A673 (cell line): ENCODE data around the gene PIGQ.

Experiments
- EZH2 ChIP-seq: fragments of 200-600 bp; sonication (generic); IDR thresholded peaks from 2 replicates; pipeline ENCODE4 v1.6.1; 2017; ENCODE audit warnings: borderline replicate concordance, low read depth, mild to moderate bottlenecking, mixed read lengths, antibody characterized with exemption, low read length; ENCODE audit not compliant: poor library complexity, severe bottlenecking
- TF ChIP-seq, protein P1 (sequence below): fragments of 300-800, 200-600 bp; sonication (generic); conservative IDR thresholded peaks from 2 replicates; pipeline ENCODE4 v1.5.1; 2017; ENCODE audit warnings: low read depth, mild to moderate bottlenecking, antibody characterized with exemption, low read length, moderate library complexity, mixed read lengths

- TF ChIP-seq, protein P1, sequence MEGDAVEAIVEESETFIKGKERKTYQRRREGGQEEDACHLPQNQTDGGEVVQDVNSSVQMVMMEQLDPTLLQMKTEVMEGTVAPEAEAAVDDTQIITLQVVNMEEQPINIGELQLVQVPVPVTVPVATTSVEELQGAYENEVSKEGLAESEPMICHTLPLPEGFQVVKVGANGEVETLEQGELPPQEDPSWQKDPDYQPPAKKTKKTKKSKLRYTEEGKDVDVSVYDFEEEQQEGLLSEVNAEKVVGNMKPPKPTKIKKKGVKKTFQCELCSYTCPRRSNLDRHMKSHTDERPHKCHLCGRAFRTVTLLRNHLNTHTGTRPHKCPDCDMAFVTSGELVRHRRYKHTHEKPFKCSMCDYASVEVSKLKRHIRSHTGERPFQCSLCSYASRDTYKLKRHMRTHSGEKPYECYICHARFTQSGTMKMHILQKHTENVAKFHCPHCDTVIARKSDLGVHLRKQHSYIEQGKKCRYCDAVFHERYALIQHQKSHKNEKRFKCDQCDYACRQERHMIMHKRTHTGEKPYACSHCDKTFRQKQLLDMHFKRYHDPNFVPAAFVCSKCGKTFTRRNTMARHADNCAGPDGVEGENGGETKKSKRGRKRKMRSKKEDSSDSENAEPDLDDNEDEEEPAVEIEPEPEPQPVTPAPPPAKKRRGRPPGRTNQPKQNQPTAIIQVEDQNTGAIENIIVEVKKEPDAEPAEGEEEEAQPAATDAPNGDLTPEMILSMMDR = no peak
- TF ChIP-seq EZH2 = no peak
Measured at GRCh38 chr16:576823-577201, 7.0 kb downstream of the PIGQ start.
